ENCODE measurements around the gene PTPRG.

PTPRG gene

DNA sequence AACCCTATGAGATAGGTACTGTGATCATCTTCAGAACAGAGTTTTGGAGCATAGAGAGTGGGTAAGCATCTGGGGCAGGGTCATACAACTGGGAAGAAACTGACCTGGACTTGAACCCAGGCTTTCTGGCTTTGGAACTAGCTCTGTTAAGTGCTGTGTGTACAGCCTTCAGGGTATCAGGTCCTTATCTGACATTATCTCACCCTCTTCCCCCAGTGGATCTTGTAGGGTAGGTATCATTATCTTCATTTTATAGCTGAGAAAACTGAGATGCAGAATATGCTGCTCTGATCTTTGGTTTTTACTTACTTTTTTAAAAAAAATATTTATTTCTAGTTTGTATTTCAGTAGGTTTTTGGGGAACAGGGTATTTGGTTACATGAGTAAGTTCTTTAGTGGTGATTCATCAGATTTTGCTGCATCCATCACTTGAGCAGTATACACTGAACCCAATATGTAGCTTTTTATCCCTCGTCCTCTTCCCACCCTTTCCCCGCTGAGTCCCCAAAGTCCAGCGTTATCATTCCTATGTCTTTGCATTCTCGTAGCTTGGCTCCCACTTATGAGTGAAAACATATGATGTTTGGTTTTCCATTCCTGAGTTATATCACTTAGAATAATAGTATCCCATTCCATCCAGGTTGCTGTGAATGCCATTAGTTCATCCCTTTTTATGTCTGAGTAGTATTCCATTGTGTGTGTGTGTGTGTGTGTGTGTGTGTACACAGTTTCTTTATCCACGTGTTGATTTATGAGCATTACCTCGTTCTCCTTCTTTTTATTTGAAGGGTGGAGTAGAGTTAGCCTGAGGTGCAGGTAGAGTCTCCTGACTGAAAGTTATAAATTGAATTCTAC lies 271.2 kb downstream of the PTPRG start:
- TF ChIP-seq TAF1 (IDR thresholded peaks at IDR 0.05; ENCODE audit: borderline replicate concordance, low read depth, low read length), result no peak
- no peak for TF ChIP-seq POLR2AphosphoS5 (IDR thresholded peaks at IDR 0.05; ENCODE audit: low read depth, low read length)
- TF ChIP-seq POLR2A (IDR thresholded peaks at IDR 0.05; ENCODE audit: low read depth, low read length), result no peak
- DNase-seq (ENCODE audit: insufficient read length) (no peak), FAIRE-seq (no peak)

DNA sequence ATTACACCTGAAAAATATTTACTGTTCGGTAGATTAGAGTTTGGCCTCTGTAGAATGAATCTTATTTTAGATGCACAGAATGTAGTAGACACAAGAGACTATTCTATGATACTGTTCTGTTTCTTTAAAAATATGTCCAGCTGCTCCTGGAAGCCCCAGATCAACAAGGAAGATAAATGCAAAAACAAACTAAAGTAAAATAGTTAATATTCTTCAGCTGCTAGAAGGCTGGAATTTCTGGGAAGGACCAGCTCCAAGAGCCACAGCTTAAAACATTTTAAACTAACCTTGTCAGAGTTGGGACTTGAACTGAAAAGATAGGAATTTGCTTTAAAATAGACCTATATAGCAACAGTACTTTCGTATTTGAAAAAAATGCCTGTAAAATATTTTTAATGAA lies 277.9 kb downstream of the PTPRG start:
- DNase-seq (ENCODE audit: insufficient read length) (no peak), FAIRE-seq (no peak)
- no peak for TF ChIP-seq TAF1 (IDR thresholded peaks at IDR 0.05; ENCODE audit: borderline replicate concordance, low read depth, low read length)
- no peak for TF ChIP-seq POLR2AphosphoS5 (IDR thresholded peaks at IDR 0.05; ENCODE audit: low read depth, low read length)
- no peak for TF ChIP-seq POLR2A (IDR thresholded peaks at IDR 0.05; ENCODE audit: low read depth, low read length)

DNA sequence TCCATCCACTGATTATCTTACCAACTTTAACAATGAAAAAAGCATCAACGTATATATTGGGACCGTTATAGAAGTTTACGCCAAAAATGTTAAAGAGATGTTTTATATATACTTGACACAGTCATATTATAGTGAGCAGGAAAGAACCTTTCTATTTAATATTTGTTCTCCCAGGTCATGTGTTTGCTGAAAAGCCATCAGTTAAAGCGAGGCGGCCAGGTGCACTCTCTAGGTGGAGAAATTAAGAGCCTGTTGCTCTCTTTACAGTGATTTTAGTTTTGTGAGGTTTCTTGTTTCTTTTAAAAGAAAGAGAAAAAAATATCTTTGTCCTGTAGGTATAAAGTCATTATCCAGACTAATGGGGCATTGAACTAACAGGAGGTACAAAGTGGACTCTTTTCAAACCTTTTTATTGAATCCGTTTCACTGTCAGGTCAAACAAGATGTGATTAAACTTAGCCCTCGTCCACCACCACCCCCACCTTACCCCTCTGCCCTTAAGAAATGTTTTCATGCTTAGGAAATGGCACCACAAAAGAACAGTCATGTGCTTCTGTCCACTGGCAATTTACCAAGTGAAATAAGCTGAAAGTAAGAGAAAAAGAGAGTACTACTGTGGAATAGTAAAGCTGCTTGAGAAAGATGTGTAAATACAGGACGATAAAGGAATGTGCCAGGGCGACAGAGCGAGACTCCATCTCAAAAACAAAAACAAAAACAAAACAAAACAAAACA lies 279.9 kb downstream of the PTPRG start:
- no peak for TF ChIP-seq POLR2A (IDR thresholded peaks at IDR 0.05; ENCODE audit: low read depth, low read length)
- no peak for TF ChIP-seq TAF1 (IDR thresholded peaks at IDR 0.05; ENCODE audit: borderline replicate concordance, low read depth, low read length)
- no peak for TF ChIP-seq POLR2AphosphoS5 (IDR thresholded peaks at IDR 0.05; ENCODE audit: low read depth, low read length)
- no peak for DNase-seq (ENCODE audit: insufficient read length)
- no peak for FAIRE-seq

DNA sequence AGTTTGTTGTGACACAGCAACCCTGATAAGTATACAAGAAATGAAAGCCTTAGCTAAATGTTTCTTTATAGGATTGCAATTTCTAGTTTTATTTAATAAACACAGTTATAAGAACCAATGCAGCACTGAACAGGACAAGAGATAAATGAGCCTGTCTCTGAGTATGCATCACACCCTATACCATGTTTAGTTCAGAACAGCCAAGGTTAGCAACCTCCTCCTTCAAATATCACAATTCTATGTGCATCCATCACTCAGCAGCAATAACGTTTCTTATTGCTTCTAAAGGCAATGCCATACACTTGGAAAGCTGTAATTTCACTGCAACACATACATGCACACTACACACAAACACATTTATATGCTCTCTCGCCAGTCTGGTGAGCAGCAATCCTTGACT lies 280.6 kb downstream of the PTPRG start:
- DNase-seq (ENCODE audit: insufficient read length) (no peak), FAIRE-seq (no peak)
- TF ChIP-seq POLR2A (IDR thresholded peaks at IDR 0.05; ENCODE audit: low read depth, low read length) (no peak), TAF1 (IDR thresholded peaks at IDR 0.05; ENCODE audit: borderline replicate concordance, low read depth, low read length) (no peak), POLR2AphosphoS5 (IDR thresholded peaks at IDR 0.05; ENCODE audit: low read depth, low read length) (no peak)

DNA sequence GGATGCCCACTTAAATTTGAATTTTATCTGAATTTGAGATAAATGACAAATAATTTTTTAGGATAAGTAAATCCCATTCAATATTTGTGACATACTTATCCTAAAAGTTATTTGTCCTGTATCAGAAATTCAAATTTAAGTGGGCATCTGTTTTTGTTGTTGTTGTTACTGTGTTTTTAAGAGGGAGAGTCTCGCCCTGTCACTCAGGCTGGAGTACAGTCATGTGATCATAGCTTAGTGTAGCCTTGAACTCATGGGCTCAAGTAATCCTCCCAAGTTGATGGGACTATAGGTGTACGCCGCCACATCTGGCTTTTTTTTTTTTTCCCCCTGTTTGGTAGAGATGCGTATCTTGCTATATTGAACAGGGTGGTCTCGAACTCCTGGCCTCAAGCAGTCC lies 283.0 kb downstream of the PTPRG start:
- DNase-seq (ENCODE audit: insufficient read length) (no peak), FAIRE-seq (no peak)
- TF ChIP-seq POLR2A (IDR thresholded peaks at IDR 0.05; ENCODE audit: low read depth, low read length) (no peak), TAF1 (IDR thresholded peaks at IDR 0.05; ENCODE audit: borderline replicate concordance, low read depth, low read length) (no peak), POLR2AphosphoS5 (IDR thresholded peaks at IDR 0.05; ENCODE audit: low read depth, low read length) (no peak)

DNA sequence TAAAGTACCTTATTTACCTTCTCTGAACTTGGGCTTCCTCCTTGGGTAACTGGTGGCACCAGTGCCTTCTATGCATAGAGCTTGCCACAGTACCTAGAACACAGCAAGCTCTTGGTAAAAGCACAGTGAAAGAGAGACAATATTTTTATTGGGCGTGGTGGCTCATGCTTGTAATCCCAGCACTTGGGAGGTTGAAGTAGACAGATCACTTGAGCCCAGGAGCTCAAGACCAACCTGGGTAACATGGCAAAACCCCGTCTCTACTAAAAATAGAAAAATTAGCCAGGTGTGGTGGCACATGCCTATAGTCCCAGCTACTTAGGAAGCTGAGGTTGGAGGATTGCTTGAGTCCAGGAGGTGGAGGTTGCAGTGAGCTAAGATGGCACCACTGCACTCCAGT lies 285.1 kb downstream of the PTPRG start:
- TF ChIP-seq POLR2AphosphoS5 (IDR thresholded peaks at IDR 0.05; ENCODE audit: low read depth, low read length), result no peak
- TF ChIP-seq POLR2A (IDR thresholded peaks at IDR 0.05; ENCODE audit: low read depth, low read length), result no peak
- no peak for TF ChIP-seq TAF1 (IDR thresholded peaks at IDR 0.05; ENCODE audit: borderline replicate concordance, low read depth, low read length)
- DNase-seq (ENCODE audit: insufficient read length) (no peak), FAIRE-seq (no peak)

DNA sequence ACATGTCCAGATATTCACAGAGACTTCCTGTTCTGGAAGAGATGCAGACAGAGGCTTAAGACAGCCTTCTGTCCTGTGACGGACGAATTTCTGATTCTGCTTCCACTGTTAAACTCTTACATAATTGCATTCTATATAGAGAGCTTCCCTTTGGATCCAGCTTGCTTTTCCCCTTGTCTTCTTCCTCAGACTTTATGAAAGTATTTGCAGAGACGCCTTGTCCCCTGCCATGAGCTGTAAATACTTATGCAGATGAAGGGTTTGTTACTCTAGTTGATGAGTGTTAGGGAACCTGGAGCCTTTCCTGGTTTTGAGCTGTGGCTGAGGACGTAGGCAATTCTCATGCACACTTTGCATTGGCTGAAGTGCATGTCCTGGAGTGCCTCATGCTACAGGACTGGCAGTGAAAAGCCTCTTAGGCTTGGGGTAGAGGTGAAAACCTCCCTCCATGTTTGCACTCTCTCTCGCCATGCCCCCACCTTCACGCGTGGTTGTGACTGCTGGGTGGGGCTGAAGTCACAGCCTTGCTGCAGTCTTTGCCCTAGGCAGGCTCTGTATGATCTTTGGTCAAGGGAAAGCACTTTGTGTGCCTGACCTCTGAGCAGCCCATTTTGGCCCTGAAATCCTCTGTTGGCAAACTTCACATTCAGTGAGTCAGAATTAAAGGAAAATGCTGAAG lies 286.6 kb downstream of the PTPRG start:
- no peak for TF ChIP-seq TAF1 (IDR thresholded peaks at IDR 0.05; ENCODE audit: borderline replicate concordance, low read depth, low read length)
- TF ChIP-seq POLR2A (IDR thresholded peaks at IDR 0.05; ENCODE audit: low read depth, low read length), result no peak
- FAIRE-seq (no peak), DNase-seq (ENCODE audit: insufficient read length) (no peak)

DNA sequence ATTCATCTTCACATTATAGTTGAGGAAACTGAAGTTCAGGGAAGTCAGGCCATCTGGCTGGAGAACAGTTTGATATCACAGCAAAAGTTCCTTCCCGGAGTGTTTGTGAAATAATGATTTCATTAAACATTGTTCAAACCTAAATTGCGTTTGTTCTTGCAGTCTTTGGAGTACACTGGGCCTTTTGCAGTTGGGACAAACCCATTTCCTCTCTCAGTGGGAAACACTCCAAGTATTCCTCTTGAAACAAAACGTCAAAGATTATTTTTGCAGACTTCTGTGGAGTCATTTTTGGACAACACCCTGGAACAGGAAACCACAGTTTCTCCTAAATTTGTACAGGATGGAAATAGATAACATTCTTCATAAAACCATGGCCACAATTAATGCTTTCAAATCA lies 287.5 kb downstream of the PTPRG start:
- no peak for FAIRE-seq
- TF ChIP-seq TAF1 (IDR thresholded peaks at IDR 0.05; ENCODE audit: borderline replicate concordance, low read depth, low read length), result no peak
- no peak for TF ChIP-seq POLR2A (IDR thresholded peaks at IDR 0.05; ENCODE audit: low read depth, low read length)
- no peak for TF ChIP-seq POLR2AphosphoS5 (IDR thresholded peaks at IDR 0.05; ENCODE audit: low read depth, low read length)
- no peak for DNase-seq (ENCODE audit: insufficient read length)

DNA sequence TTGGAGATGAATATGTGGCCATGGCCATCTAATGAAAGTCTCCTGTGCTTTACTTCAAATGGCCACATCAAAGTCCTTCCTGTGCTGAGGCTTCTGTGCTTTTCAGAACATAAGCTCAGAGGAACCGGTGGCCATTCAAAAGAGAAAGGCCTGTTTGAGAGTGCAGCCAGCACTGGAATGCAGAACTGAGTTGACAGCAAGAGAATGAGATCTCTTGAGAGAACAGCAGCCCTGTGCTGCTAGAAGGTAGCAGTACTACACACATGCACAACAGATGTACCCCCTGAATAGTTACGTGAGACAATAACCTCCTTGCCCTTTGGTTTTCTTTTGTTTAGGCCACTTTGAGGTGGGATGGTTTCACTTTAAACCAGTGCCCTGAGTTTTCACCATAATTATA lies 292.5 kb downstream of the PTPRG start:
- no peak for DNase-seq (ENCODE audit: insufficient read length)
- FAIRE-seq, result no peak
- TF ChIP-seq TAF1 (IDR thresholded peaks at IDR 0.05; ENCODE audit: borderline replicate concordance, low read depth, low read length), result no peak
- TF ChIP-seq POLR2AphosphoS5 (IDR thresholded peaks at IDR 0.05; ENCODE audit: low read depth, low read length), result no peak
- no peak for TF ChIP-seq POLR2A (IDR thresholded peaks at IDR 0.05; ENCODE audit: low read depth, low read length)

DNA sequence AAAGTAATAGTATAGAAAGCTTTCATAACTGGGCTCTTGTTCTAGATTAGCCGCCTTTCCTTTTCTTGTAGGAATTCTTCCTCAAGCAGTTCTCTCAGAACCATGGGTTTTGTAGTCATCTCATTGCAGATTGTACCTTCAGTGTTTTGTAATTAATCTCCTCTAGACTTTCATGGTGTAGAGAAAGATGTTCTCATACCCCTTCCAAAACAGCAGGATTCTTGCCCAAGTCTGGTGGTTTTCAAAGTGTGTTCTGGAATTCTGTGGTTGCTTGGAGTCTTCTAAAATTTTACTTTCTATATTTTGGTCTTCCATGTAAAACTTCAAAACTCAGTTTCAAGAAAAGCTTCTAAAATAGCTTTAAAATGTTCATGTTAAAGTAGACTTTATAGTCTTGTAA lies 293.8 kb downstream of the PTPRG start:
- no peak for TF ChIP-seq TAF1 (IDR thresholded peaks at IDR 0.05; ENCODE audit: borderline replicate concordance, low read depth, low read length)
- no peak for TF ChIP-seq POLR2AphosphoS5 (IDR thresholded peaks at IDR 0.05; ENCODE audit: low read depth, low read length)
- no peak for TF ChIP-seq POLR2A (IDR thresholded peaks at IDR 0.05; ENCODE audit: low read depth, low read length)
- DNase-seq (ENCODE audit: insufficient read length) (no peak), FAIRE-seq (no peak)

DNA sequence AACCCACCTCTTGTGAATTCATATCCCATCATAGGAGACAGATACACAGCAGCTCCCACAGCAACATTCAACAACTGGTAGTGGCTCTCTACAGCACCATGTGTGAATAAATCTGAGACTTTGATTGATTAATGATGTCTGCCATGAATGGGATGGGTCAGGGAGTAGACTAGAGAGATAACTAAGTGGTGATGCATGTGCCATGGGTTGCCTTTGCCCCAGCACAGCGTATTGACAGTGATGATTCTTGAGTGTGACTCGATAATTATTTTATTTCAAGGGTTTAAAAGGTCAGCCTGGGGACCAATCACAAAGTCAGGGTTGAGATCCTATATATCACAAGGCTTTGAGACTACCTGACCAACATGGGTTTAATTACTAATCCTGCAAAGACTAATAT lies 295.9 kb downstream of the PTPRG start:
- DNase-seq (ENCODE audit: insufficient read length) (no peak), FAIRE-seq (no peak)
- TF ChIP-seq POLR2A (IDR thresholded peaks at IDR 0.05; ENCODE audit: low read depth, low read length), result no peak
- TF ChIP-seq TAF1 (IDR thresholded peaks at IDR 0.05; ENCODE audit: borderline replicate concordance, low read depth, low read length), result no peak
- TF ChIP-seq POLR2AphosphoS5 (IDR thresholded peaks at IDR 0.05; ENCODE audit: low read depth, low read length), result no peak
